ENCODE data around the gene GRIK2. TPM values are rescaled to one million over a fixed set of nuclear protein-coding genes. Genes with fewer than 3 reads are reported as not detected.

The GRIK2 gene
- polyA plus RNA-seq, 1 donor: 3.3 TPM

GRCh38 chr6:101700655-101701054, 307.1 kb downstream of the GRIK2 start:
- Histone ChIP-seq H3K4me1 (ENCODE audit: control insufficient read depth, insufficient read depth, low read length) (no peaks in the 10 kb centered on the region), H3K27ac (ENCODE audit: low read length) (no peak overlapping the region), H3K9me3 (ENCODE audit: control insufficient read depth, low read depth, low read length) (no peaks in the 10 kb centered on the region), H3K36me3 (ENCODE audit: control insufficient read depth, insufficient read depth, low read length) (no peaks in the 10 kb centered on the region), H3K4me3 (ENCODE audit: low read length) (no peak overlapping the region), H3K27me3 (ENCODE audit: control insufficient read depth, insufficient read depth, low read length) (no peaks in the 10 kb centered on the region)
- WGBS (ENCODE audit: insufficient coverage, low lambda C conversion rate): 23% methylated on average over 2 of the region's 3 CpGs
- no peak for DNase-seq

GRCh38 chr6:101703311-101703710, 309.8 kb downstream of the GRIK2 start:
- Histone ChIP-seq H3K27ac (ENCODE audit: low read length) (no peak overlapping the region), H3K9me3 (ENCODE audit: control insufficient read depth, low read depth, low read length) (no peaks in the 10 kb centered on the region), H3K27me3 (ENCODE audit: control insufficient read depth, insufficient read depth, low read length) (no peaks in the 10 kb centered on the region), H3K36me3 (ENCODE audit: control insufficient read depth, insufficient read depth, low read length) (no peaks in the 10 kb centered on the region), H3K4me1 (ENCODE audit: control insufficient read depth, insufficient read depth, low read length) (no peaks in the 10 kb centered on the region), H3K4me3 (ENCODE audit: low read length) (no peak overlapping the region)
- no CpG with 5 or more reads among the region's 2 CpGs for WGBS (ENCODE audit: insufficient coverage, low lambda C conversion rate)
- DNase-seq: no peak

- no peak for DNase-seq
- Histone ChIP-seq H3K36me3 (ENCODE audit: control insufficient read depth, insufficient read depth, low read length) (no peaks in the 10 kb centered on the region), H3K27ac (ENCODE audit: low read length) (no peak overlapping the region), H3K4me3 (ENCODE audit: low read length) (no peak overlapping the region), H3K9me3 (ENCODE audit: control insufficient read depth, low read depth, low read length) (no peaks in the 10 kb centered on the region), H3K4me1 (ENCODE audit: control insufficient read depth, insufficient read depth, low read length) (no peaks in the 10 kb centered on the region), H3K27me3 (ENCODE audit: control insufficient read depth, insufficient read depth, low read length) (no peaks in the 10 kb centered on the region)
Observed at GRCh38 chr6:101705866-101706265, 312.4 kb downstream of the GRIK2 start.

- Histone ChIP-seq H3K4me3 (ENCODE audit: low read length) (no peak overlapping the region), H3K9me3 (ENCODE audit: control insufficient read depth, low read depth, low read length) (no peaks in the 10 kb centered on the region), H3K27ac (ENCODE audit: low read length) (no peak overlapping the region), H3K27me3 (ENCODE audit: control insufficient read depth, insufficient read depth, low read length) (no peaks in the 10 kb centered on the region), H3K4me1 (ENCODE audit: control insufficient read depth, insufficient read depth, low read length) (no peaks in the 10 kb centered on the region), H3K36me3 (ENCODE audit: control insufficient read depth, insufficient read depth, low read length) (no peaks in the 10 kb centered on the region)
- WGBS (ENCODE audit: insufficient coverage, low lambda C conversion rate): no CpG with 5 or more reads among the region's 1 CpG
- DNase-seq: no peak
Observed at GRCh38 chr6:101706576-101706975, 313.1 kb downstream of the GRIK2 start.

GRCh38 chr6:101711518-101711917, 318.0 kb downstream of the GRIK2 start:
- Histone ChIP-seq H3K27me3 (ENCODE audit: control insufficient read depth, insufficient read depth, low read length) (no peaks in the 10 kb centered on the region), H3K36me3 (ENCODE audit: control insufficient read depth, insufficient read depth, low read length) (no peaks in the 10 kb centered on the region), H3K9me3 (ENCODE audit: control insufficient read depth, low read depth, low read length) (no peaks in the 10 kb centered on the region), H3K27ac (ENCODE audit: low read length) (no peak overlapping the region), H3K4me3 (ENCODE audit: low read length) (no peak overlapping the region), H3K4me1 (ENCODE audit: control insufficient read depth, insufficient read depth, low read length) (no peaks in the 10 kb centered on the region)
- WGBS (ENCODE audit: insufficient coverage, low lambda C conversion rate): 83% methylated on average over 1 of the region's 1 CpG
- DNase-seq: no peak

GRCh38 chr6:101716387-101716786, 322.9 kb downstream of the GRIK2 start:
- H3K4me1 ChIP-seq (ENCODE audit: control insufficient read depth, insufficient read depth, low read length): no peaks in the 10 kb centered on the region
- H3K9me3 ChIP-seq (ENCODE audit: control insufficient read depth, low read depth, low read length): no peaks in the 10 kb centered on the region
- H3K27ac ChIP-seq (ENCODE audit: low read length): no peak overlapping the region
- no peaks in the 10 kb centered on the region for H3K36me3 ChIP-seq (ENCODE audit: control insufficient read depth, insufficient read depth, low read length)
- no peak for DNase-seq
- 80% methylated on average over 1 of the region's 1 CpG for WGBS (ENCODE audit: insufficient coverage, low lambda C conversion rate)
- no peaks in the 10 kb centered on the region for H3K27me3 ChIP-seq (ENCODE audit: control insufficient read depth, insufficient read depth, low read length)
- no peak overlapping the region for H3K4me3 ChIP-seq (ENCODE audit: low read length)

- Histone ChIP-seq H3K4me1 (ENCODE audit: control insufficient read depth, insufficient read depth, low read length) (no peaks in the 10 kb centered on the region), H3K4me3 (ENCODE audit: low read length) (no peak overlapping the region), H3K36me3 (ENCODE audit: control insufficient read depth, insufficient read depth, low read length) (no peaks in the 10 kb centered on the region), H3K9me3 (ENCODE audit: control insufficient read depth, low read depth, low read length) (no peaks in the 10 kb centered on the region), H3K27ac (ENCODE audit: low read length) (no peak overlapping the region), H3K27me3 (ENCODE audit: control insufficient read depth, insufficient read depth, low read length) (no peaks in the 10 kb centered on the region)
- DNase-seq: no peak
Observed at GRCh38 chr6:101716810-101717209, 323.3 kb downstream of the GRIK2 start.

GRCh38 chr6:101719521-101719920, 326.0 kb downstream of the GRIK2 start:
- 80% methylated on average over 1 of the region's 1 CpG for WGBS (ENCODE audit: insufficient coverage, low lambda C conversion rate)
- no peak overlapping the region for H3K4me3 ChIP-seq (ENCODE audit: low read length)
- no peak for DNase-seq
- no peak overlapping the region for H3K27ac ChIP-seq (ENCODE audit: low read length)
- H3K36me3 ChIP-seq (ENCODE audit: control insufficient read depth, insufficient read depth, low read length): no peaks in the 10 kb centered on the region
- no peaks in the 10 kb centered on the region for H3K4me1 ChIP-seq (ENCODE audit: control insufficient read depth, insufficient read depth, low read length)
- H3K9me3 ChIP-seq (ENCODE audit: control insufficient read depth, low read depth, low read length): no peaks in the 10 kb centered on the region
- no peaks in the 10 kb centered on the region for H3K27me3 ChIP-seq (ENCODE audit: control insufficient read depth, insufficient read depth, low read length)

GRCh38 chr6:101722471-101722870, 329.0 kb downstream of the GRIK2 start:
- H3K4me3 ChIP-seq (ENCODE audit: low read length): no peak overlapping the region
- no peak overlapping the region for H3K27ac ChIP-seq (ENCODE audit: low read length)
- DNase-seq: no peak
- no peaks in the 10 kb centered on the region for H3K36me3 ChIP-seq (ENCODE audit: control insufficient read depth, insufficient read depth, low read length)
- H3K4me1 ChIP-seq (ENCODE audit: control insufficient read depth, insufficient read depth, low read length): no peaks in the 10 kb centered on the region
- no peaks in the 10 kb centered on the region for H3K27me3 ChIP-seq (ENCODE audit: control insufficient read depth, insufficient read depth, low read length)
- 80% methylated on average over 1 of the region's 1 CpG for WGBS (ENCODE audit: insufficient coverage, low lambda C conversion rate)
- no peaks in the 10 kb centered on the region for H3K9me3 ChIP-seq (ENCODE audit: control insufficient read depth, low read depth, low read length)

GRCh38 chr6:101722991-101723579, 329.6 kb downstream of the GRIK2 start:
- Histone ChIP-seq H3K36me3 (ENCODE audit: control insufficient read depth, insufficient read depth, low read length) (no peaks in the 10 kb centered on the region), H3K4me1 (ENCODE audit: control insufficient read depth, insufficient read depth, low read length) (no peaks in the 10 kb centered on the region), H3K27me3 (ENCODE audit: control insufficient read depth, insufficient read depth, low read length) (no peaks in the 10 kb centered on the region), H3K4me3 (ENCODE audit: low read length) (no peak overlapping the region), H3K9me3 (ENCODE audit: control insufficient read depth, low read depth, low read length) (no peaks in the 10 kb centered on the region), H3K27ac (ENCODE audit: low read length) (no peak overlapping the region)
- 50% methylated on average over 1 of the region's 1 CpG for WGBS (ENCODE audit: insufficient coverage, low lambda C conversion rate)
- no peak for DNase-seq

- no peaks in the 10 kb centered on the region for H3K36me3 ChIP-seq (ENCODE audit: control insufficient read depth, insufficient read depth, low read length)
- no peak overlapping the region for H3K4me3 ChIP-seq (ENCODE audit: low read length)
- H3K4me1 ChIP-seq (ENCODE audit: control insufficient read depth, insufficient read depth, low read length): no peaks in the 10 kb centered on the region
- H3K27ac ChIP-seq (ENCODE audit: low read length): no peak overlapping the region
- H3K27me3 ChIP-seq (ENCODE audit: control insufficient read depth, insufficient read depth, low read length): no peaks in the 10 kb centered on the region
- WGBS (ENCODE audit: insufficient coverage, low lambda C conversion rate): 100% methylated on average over 1 of the region's 2 CpGs
- DNase-seq: no peak
- H3K9me3 ChIP-seq (ENCODE audit: control insufficient read depth, low read depth, low read length): no peaks in the 10 kb centered on the region
Observed at GRCh38 chr6:101728388-101728787, 334.9 kb downstream of the GRIK2 start.
